NB4 (cell line): Measurements from ENCODE around the gene CLEC1A.

Source experiments
- DNase-seq: peaks from one replicate; pipeline ENCODE4 v3.0.0; 2010; ENCODE audit warnings: low read depth
- H3K4me3 ChIP-seq: one replicate; pipeline ENCODE4 v1.5.1; 2011; ENCODE audit warnings: mild to moderate bottlenecking, low read depth, low read length, moderate library complexity
- CTCF ChIP-seq: IDR thresholded peaks from one replicate; pipeline ENCODE4 v1.5.1; 2012; ENCODE audit warnings: low read depth, low read length
- MAX ChIP-seq: IDR thresholded peaks from 2 replicates; pipeline ENCODE4 v1.6.1; 2011; ENCODE audit warnings: low read depth, low read length
- MYC ChIP-seq: IDR thresholded peaks from 2 replicates; pipeline ENCODE4 v1.6.1; 2011; ENCODE audit warnings: low read depth, low read length
- POLR2A ChIP-seq: IDR thresholded peaks from 2 replicates; pipeline ENCODE4 v1.6.1; 2011; ENCODE audit warnings: mild to moderate bottlenecking; ENCODE audit not compliant: insufficient read length; ENCODE audit errors: extremely low read depth

The CLEC1A gene

GRCh38 chr12:10067942-10068341 is 30.8 kb downstream of the CLEC1A start:
- DNase-seq = no peak
- no peak for TF ChIP-seq CTCF
- no peak for TF ChIP-seq MYC
- TF ChIP-seq MAX = no peak
- TF ChIP-seq POLR2A = no peak
- no peak overlapping the region for H3K4me3 ChIP-seq

- H3K4me3 ChIP-seq = no peak overlapping the region
- no peak for DNase-seq
- TF ChIP-seq MYC = no peak
- no peak for TF ChIP-seq MAX
- no peak for TF ChIP-seq CTCF
- no peak for TF ChIP-seq POLR2A
Observed at GRCh38 chr12:10067264-10067663, 31.5 kb downstream of the CLEC1A start.

- H3K4me3 ChIP-seq = no peak overlapping the region
- no peak for DNase-seq
- TF ChIP-seq MYC = no peak
- TF ChIP-seq POLR2A = no peak
- TF ChIP-seq MAX = no peak
Observed at GRCh38 chr12:10065241-10065640, 33.5 kb downstream of the CLEC1A start.

- TF ChIP-seq MYC = no peak
- no peak for TF ChIP-seq POLR2A
- TF ChIP-seq MAX = no peak
- no peak for TF ChIP-seq CTCF
- no peak overlapping the region for H3K4me3 ChIP-seq
- DNase-seq = no peak
Observed at GRCh38 chr12:10058387-10058786, 40.4 kb downstream of the CLEC1A start.

GRCh38 chr12:10052193-10052913 is 46.4 kb downstream of the CLEC1A start:
- H3K4me3 ChIP-seq = no peak overlapping the region
- DNase-seq = no peak
- TF ChIP-seq MAX = no peak
- no peak for TF ChIP-seq MYC
- no peak for TF ChIP-seq POLR2A
- no peak for TF ChIP-seq CTCF

- no peak overlapping the region for H3K4me3 ChIP-seq
- no peak for DNase-seq
- TF ChIP-seq MYC = no peak
- TF ChIP-seq POLR2A = no peak
- no peak for TF ChIP-seq MAX
- no peak for TF ChIP-seq CTCF
Observed at GRCh38 chr12:10048526-10048925, 50.3 kb downstream of the CLEC1A start.
